NB4 (cell line): ENCODE data around the gene P2RY8.
A peak's percentile ranks its signal among the peaks of the same experiment; 100 is the strongest.

Source experiments
- DNase-seq: peaks from one replicate; pipeline ENCODE4 v3.0.0; 2010; ENCODE audit warnings: low read depth
- H3K4me3 ChIP-seq: one replicate; pipeline ENCODE4 v1.5.1; 2011; ENCODE audit warnings: mild to moderate bottlenecking, low read depth, low read length, moderate library complexity
- MYC ChIP-seq: IDR thresholded peaks from 2 replicates; pipeline ENCODE4 v1.6.1; 2011; ENCODE audit warnings: low read depth, low read length
- POLR2A ChIP-seq: IDR thresholded peaks from 2 replicates; pipeline ENCODE4 v1.6.1; 2011; ENCODE audit warnings: mild to moderate bottlenecking; ENCODE audit not compliant: insufficient read length; ENCODE audit errors: extremely low read depth
- TF ChIP-seq, protein P1 (sequence below): IDR thresholded peaks from 2 replicates; pipeline ENCODE4 v1.6.1; 2011; ENCODE audit warnings: low read depth, low read length
- TF ChIP-seq, protein P2 (sequence below): IDR thresholded peaks from one replicate; pipeline ENCODE4 v1.5.1; 2012; ENCODE audit warnings: low read depth, low read length

The P2RY8 gene

DNA sequence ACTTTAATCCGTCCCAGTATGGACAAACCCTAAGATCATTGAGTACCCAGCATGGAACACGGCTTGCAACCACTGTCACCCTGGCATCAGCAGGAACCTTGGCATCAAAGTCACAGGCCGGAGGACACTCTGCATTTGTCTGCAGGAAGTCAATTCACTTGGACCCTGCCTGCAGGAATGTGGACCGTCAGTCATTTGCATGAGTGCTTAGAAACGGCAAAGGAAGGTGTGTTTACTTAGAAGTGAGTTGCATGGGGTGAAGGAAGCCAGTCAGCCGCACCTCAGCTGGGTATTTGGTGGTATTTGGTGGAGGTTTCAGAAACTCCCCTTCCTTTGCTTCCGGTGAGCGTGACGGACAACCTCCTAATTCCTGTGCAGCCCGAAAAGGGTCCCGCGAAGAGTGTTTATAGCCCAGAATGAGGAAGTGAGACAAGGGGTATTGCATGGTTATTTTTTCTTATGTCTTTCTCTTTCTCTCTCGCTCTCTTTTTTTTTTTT lies 15.5 kb downstream of the P2RY8 start:
- TF ChIP-seq MYC: no peak
- TF ChIP-seq, protein P1, sequence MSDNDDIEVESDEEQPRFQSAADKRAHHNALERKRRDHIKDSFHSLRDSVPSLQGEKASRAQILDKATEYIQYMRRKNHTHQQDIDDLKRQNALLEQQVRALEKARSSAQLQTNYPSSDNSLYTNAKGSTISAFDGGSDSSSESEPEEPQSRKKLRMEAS: peak; percentile 59; the same call in 1 of the 2 replicates
- TF ChIP-seq POLR2A: no peak
- TF ChIP-seq, protein P2, sequence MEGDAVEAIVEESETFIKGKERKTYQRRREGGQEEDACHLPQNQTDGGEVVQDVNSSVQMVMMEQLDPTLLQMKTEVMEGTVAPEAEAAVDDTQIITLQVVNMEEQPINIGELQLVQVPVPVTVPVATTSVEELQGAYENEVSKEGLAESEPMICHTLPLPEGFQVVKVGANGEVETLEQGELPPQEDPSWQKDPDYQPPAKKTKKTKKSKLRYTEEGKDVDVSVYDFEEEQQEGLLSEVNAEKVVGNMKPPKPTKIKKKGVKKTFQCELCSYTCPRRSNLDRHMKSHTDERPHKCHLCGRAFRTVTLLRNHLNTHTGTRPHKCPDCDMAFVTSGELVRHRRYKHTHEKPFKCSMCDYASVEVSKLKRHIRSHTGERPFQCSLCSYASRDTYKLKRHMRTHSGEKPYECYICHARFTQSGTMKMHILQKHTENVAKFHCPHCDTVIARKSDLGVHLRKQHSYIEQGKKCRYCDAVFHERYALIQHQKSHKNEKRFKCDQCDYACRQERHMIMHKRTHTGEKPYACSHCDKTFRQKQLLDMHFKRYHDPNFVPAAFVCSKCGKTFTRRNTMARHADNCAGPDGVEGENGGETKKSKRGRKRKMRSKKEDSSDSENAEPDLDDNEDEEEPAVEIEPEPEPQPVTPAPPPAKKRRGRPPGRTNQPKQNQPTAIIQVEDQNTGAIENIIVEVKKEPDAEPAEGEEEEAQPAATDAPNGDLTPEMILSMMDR: no peak
- H3K4me3 ChIP-seq: peak overlapping the region; percentile 36
- peak; percentile 92 for DNase-seq

DNA sequence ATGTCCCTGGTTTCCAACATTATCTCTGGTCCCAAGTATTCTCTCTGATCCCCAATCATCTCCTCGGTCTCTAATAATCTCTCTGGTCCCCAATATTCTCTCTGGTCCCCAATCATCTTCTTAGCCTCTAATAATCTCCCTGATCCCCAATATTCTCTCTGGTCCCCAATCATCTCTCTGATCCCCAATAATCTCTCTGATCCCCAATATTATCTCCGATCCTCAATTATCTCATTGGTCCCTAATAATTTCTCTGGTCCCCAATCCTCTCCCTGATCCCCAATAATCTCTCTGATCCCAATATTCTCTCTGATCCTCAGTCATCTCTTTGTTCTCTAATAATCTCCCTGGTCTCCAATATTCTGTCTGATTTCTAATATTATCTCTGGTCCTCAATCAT lies 16.6 kb downstream of the P2RY8 start:
- TF ChIP-seq, protein P1: no peak
- TF ChIP-seq MYC (no peak), POLR2A (no peak)
- TF ChIP-seq, protein P2: no peak
- DNase-seq: no peak
- H3K4me3 ChIP-seq: no peak overlapping the region

DNA sequence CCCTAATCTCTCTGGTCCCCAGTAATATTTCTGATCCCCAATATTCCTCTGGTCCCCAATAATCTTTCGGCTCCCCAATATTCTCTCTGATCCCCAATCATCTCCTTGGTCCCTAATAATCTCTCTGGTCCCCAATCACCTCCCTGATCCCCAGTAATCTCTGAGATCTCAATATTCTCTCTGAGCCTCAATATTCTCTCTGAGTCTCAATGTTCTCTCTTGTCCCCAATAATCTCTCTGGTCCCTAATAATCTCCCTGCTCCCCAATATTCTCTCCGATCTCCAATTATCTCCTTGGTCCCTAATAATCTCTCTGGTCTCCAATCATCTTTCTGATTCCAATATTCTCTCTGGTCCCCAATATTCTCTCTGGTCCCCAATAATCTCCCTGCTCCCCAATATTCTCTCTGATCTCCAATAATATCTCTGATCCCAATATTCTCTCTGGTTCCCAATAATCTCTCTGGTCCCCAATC lies 17.9 kb downstream of the P2RY8 start:
- no peak for DNase-seq
- no peak for TF ChIP-seq POLR2A
- TF ChIP-seq, protein P1: no peak
- TF ChIP-seq, protein P2: no peak
- TF ChIP-seq MYC: no peak
- no peak overlapping the region for H3K4me3 ChIP-seq

DNA sequence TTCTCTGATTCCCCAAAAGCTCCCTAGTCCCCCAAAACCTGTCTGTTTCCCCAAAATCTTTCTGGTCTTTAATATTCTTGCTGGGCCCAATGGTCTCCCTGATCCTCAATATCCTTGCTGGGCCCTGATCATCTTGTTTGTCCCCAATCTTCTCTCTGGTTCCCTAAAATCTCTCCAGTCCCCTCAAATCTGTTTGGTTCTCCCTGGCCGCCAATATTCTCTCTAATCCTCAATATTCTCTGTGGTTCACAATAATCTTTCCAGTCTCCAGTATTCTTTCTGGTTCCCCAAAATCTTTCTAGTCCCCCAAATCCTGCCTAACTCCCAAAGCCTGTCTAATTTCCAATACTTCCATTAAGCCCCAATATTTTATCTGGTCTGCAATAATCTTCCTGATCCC lies 18.5 kb downstream of the P2RY8 start:
- no peak overlapping the region for H3K4me3 ChIP-seq
- no peak for TF ChIP-seq POLR2A
- TF ChIP-seq, protein P2: no peak
- TF ChIP-seq, protein P1: no peak
- no peak for TF ChIP-seq MYC
- no peak for DNase-seq

DNA sequence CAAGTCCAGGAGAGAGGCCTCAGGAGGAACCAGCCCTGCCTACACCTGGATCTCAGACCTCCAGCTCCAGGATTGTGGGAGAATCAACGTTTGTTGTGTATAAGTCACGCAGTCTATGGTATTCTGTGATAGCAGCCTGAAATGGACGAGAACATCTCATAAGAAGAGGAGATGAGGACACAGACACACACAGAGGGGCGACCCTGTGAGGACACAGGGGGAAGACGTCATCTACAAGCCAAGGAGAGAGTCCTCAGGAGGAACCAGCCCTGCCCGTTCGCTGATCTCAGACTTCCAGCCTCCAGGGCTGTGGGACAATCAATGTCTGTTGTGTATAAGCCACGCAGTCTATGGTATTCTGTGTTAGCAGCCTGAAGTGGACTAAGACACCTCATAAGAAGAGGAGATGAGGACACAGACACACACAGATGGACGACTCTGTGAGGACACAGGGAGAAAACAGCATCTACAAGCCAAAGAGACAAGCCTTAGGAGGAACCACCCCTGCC lies 20.3 kb downstream of the P2RY8 start:
- H3K4me3 ChIP-seq: no peak overlapping the region
- TF ChIP-seq MYC (no peak), POLR2A (no peak)
- TF ChIP-seq, protein P1: no peak
- TF ChIP-seq, protein P2: no peak
- DNase-seq: no peak
